Choroid plexus epithelial cell (primary cell): ENCODE results near the gene TBC1D9.
"Not testable (repeated sequence)": the region's sequence is repeated elsewhere in the genome, so short reads cannot be mapped to it uniquely, and the experiment has no call there.

Experiments
- DNase-seq: peaks from one replicate; pipeline ENCODE4 v3.0.0-alpha.2; 2010; ENCODE audit warnings: low read depth
- H3K4me3 ChIP-seq: 2 replicates; pipeline ENCODE4 v1.5.1; 2011; ENCODE audit warnings: low read depth, mild to moderate bottlenecking, control low read depth, low read length, moderate library complexity
- CTCF ChIP-seq: conservative IDR thresholded peaks from 2 replicates; pipeline ENCODE4 v1.5.1; 2011; ENCODE audit warnings: low read depth, mild to moderate bottlenecking, control low read depth, inconsistent platforms, low read length, moderate library complexity

The TBC1D9 gene

DNA sequence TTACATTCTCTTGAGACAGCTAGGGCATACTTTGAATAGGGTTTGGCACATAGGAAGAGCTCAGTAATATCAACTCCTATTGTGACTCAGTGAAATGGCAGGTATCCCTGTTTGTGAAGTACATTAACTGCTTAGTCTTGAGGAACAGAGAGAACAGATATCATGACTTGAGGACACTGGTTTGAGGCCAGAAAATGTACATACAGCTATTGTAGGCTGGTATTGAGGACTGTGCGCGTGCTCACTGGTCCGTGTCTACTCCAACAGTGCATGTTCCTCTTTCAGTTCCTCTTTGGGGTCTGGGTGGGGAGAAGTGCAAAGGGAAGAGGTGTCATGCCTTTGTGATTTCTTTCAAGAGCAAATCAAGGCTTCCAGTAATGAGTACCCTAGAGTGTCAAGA, 34.6 kb upstream of the TBC1D9 start:
- no peak for DNase-seq
- no peak overlapping the region for H3K4me3 ChIP-seq
- TF ChIP-seq CTCF = no peak

- DNase-seq = no peak
- TF ChIP-seq CTCF = no peak
- no peak overlapping the region for H3K4me3 ChIP-seq
Measured at GRCh38 chr4:140790171-140790570, 34.0 kb upstream of the TBC1D9 start.

DNA sequence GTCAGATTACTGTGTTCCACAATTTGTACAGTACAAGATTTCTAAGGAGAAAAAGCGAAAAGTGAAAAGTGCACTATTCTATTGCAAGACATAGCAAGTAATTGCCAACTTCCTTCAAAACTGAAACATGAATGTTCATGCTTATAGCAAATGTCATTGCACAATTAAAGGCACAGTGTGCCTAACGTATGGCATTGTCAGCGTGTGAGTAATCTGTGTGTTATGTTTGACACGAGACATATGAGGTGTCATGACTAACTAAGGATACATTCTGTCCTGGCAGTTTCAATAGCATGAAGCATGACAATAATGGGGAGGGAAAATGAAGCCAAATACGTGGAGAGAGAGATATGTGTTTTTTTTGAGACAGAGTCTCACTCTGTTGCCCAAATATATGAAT, 33.6 kb upstream of the TBC1D9 start:
- DNase-seq = peak; percentile 13
- TF ChIP-seq CTCF = no peak
- H3K4me3 ChIP-seq = no peak overlapping the region

DNA sequence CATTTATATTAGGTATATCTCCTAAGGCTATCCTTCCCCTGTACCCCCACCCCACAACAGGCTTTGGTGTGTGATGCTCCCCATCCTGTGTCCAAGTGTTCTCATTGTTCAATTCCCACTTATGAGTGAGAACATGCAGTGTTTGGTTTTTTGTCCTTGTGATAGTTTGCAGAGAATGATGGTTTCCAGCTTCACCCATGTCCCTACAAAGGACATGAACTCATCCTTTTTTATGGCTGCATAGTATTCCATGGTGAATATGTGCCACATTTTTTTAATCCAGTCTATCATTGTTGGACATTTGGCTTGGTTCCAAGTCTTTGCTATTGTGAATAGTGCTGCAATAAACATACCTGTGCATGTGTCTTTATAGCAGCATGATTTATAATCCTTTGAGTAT, 26.6 kb upstream of the TBC1D9 start:
- H3K4me3 ChIP-seq, DNase-seq: not testable (repeated sequence)

DNA sequence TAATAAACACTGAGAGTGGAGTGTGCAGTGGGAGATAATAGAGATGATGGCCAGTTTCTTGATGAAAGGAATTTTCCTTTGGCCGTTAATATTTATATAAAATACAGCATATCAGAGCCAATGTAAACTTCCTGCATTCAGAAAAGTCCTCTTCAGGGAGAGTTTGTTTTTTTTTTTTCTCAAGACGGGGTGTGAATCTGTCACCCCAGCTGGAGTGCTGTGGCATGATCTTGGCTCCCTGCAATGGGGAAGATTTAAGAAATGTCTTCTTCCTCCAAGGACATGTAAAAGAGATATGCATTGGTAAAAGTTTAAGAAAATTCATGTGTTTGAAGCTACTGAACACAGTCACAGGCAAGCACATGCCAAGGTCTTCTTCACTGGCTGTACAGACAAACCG, 25.4 kb upstream of the TBC1D9 start:
- TF ChIP-seq CTCF = no peak
- H3K4me3 ChIP-seq = no peak overlapping the region
- DNase-seq = peak; percentile 8

- DNase-seq = no peak
- TF ChIP-seq CTCF = no peak
- no peak overlapping the region for H3K4me3 ChIP-seq
Measured at GRCh38 chr4:140777894-140778293, 21.7 kb upstream of the TBC1D9 start.

DNA sequence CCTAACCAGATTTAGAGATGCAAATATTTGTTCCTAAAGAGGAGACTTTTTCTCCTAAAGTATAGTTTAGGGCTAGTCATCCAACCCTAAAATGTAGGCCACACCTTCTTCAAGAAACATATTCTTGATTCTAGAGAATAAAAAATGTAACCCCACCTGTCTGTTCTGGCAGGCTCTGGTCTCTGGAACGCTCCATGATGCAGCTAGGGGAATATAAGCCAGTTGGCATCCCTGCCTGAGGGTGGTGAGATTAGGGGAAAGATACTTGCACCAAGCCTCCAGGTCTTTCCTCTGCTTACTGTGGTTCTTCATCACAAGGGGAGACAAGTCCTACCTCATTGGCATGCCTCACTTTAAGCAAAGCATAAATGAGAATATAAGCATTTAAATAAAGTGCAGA, 21.2 kb upstream of the TBC1D9 start:
- TF ChIP-seq CTCF = no peak
- H3K4me3 ChIP-seq = no peak overlapping the region
- no peak for DNase-seq

DNA sequence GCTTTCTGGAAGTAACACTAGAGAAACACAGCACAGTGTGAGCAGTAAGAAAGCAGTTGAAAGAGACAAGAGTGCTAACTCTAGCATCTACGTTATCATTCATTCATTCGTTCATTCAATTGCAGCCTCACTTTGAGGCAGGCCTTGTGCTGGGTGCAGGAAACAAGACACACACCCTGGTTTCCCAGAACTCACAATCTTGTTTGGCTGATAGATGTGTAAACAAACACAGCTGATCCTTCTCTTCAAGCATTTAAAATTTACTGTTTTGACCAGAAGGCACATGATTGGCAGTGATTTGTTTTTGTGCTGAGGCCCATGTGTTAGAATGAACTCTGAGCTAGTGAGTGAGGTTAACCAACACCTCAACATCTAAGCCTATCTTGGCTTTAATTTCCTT, 20.4 kb upstream of the TBC1D9 start:
- H3K4me3 ChIP-seq = no peak overlapping the region
- DNase-seq = no peak
- TF ChIP-seq CTCF = no peak
